Hepatocyte (in vitro differentiated cells): ENCODE results near the gene DOLPP1.

Experiments
- CTCF ChIP-seq: fragments of 200-600 bp; sonication (generic); IDR thresholded peaks from 2 replicates; pipeline ENCODE4 v1.5.1; 2016; ENCODE audit warnings: antibody characterized with exemption, mild to moderate bottlenecking; ENCODE audit not compliant: poor library complexity
- EZH2 ChIP-seq: fragments of 200-600 bp; sonication (generic); IDR thresholded peaks from 2 replicates; pipeline ENCODE4 v1.6.1; 2016; ENCODE audit warnings: antibody characterized with exemption, mild to moderate bottlenecking, borderline replicate concordance
- EZH2phosphoT487 ChIP-seq: fragments of 200-600 bp; sonication (generic); IDR thresholded peaks from one replicate; pipeline ENCODE4 v1.6.1; 2018; ENCODE audit warnings: antibody characterized with exemption, mild to moderate bottlenecking, low read depth, moderate library complexity; ENCODE audit not compliant: unreplicated experiment, severe bottlenecking

- TF ChIP-seq CTCF, result no peak
- TF ChIP-seq EZH2, result no peak
- TF ChIP-seq EZH2phosphoT487, result no peak
Measured at GRCh38 chr9:129122133-129122532, 41.2 kb downstream of the DOLPP1 start.
